Coronary artery (tissue), 2 donors: Measurements from ENCODE around the gene RNF167.
A peak's percentile ranks its signal among the peaks of the same experiment; 100 is the strongest.
"Not testable (repeated sequence)": the region's sequence is repeated elsewhere in the genome, so short reads cannot be mapped to it uniquely, and the experiment has no call there.

Experiments
- DNase-seq: peaks from one replicate; pipeline ENCODE4 v3.0.0-alpha.2; 2017; ENCODE audit warnings: low spot score
- H3K27ac ChIP-seq, 2 donors: fragments of 200-600 bp; sonication (generic); one replicate each; pipeline ENCODE4 v1.5.1; 2016 to 2019
- H3K4me3 ChIP-seq: fragments of 200-600 bp; sonication (generic); 2 replicates; pipeline ENCODE4 v1.5.1; 2016; ENCODE audit warnings: mild to moderate bottlenecking, moderate library complexity
- TF ChIP-seq, protein P1 (sequence below): fragments of 200-600 bp; sonication (generic); IDR thresholded peaks from one replicate; pipeline ENCODE4 v1.5.1; 2019; ENCODE audit warnings: antibody characterized with exemption

The RNF167 gene

DNA sequence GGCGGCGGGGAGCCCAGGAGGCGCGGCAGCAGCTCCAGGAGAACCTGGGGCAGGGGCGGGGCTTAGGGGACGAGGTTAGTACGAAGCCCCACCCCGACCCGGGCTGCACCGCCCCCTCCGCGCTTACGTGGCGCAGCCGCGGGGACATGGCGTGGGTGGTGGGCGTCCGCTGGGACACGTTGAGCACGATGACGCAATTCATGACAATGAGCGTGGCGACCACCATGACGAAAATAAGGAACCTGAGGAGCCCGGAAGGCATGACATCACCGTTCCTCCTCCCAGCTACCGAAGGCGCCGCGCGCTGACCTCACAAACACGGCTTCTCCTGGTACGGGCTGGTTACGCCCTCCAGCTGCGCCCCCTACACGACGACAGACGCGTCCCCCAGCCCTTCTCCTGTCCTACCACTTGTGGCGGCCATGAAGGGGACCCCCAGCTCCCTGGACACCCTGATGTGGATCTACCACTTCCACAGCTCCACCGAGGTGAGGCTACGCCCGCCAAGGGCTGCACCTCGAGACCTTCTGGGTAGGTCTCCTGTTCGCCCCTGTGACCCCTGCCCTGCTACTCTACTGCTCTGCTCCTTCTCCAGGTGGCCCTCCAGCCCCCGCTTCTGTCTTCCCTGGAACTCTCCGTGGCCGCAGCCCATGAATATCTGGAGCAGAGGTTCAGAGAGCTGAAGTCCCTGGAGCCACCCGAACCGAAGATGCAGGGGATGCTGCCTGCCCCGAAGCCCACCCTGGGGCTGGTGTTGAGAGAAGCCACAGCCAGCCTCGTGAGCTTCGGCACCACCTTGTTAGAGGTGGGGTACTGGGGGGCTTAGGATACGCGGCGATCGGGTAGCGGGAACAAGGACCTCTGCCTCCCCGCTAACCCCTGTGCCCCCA, 40.5 kb upstream of the RNF167 start, which contains the start of gene C17orf107:
Gene C17orf107 (plus strand): TSS at position 196 of the 890 bp plus-strand sequence. CDS start 227 bp downstream, at position 423.
- DNase-seq, result peak; percentile 87
- Histone ChIP-seq H3K27ac (peak within 1 kb of the TSS in 1 of 2 donors; percentile 40), H3K4me3 (peak within 1 kb of the TSS; percentile 69)
- TF ChIP-seq, protein P1, sequence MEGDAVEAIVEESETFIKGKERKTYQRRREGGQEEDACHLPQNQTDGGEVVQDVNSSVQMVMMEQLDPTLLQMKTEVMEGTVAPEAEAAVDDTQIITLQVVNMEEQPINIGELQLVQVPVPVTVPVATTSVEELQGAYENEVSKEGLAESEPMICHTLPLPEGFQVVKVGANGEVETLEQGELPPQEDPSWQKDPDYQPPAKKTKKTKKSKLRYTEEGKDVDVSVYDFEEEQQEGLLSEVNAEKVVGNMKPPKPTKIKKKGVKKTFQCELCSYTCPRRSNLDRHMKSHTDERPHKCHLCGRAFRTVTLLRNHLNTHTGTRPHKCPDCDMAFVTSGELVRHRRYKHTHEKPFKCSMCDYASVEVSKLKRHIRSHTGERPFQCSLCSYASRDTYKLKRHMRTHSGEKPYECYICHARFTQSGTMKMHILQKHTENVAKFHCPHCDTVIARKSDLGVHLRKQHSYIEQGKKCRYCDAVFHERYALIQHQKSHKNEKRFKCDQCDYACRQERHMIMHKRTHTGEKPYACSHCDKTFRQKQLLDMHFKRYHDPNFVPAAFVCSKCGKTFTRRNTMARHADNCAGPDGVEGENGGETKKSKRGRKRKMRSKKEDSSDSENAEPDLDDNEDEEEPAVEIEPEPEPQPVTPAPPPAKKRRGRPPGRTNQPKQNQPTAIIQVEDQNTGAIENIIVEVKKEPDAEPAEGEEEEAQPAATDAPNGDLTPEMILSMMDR, result no peak

DNA sequence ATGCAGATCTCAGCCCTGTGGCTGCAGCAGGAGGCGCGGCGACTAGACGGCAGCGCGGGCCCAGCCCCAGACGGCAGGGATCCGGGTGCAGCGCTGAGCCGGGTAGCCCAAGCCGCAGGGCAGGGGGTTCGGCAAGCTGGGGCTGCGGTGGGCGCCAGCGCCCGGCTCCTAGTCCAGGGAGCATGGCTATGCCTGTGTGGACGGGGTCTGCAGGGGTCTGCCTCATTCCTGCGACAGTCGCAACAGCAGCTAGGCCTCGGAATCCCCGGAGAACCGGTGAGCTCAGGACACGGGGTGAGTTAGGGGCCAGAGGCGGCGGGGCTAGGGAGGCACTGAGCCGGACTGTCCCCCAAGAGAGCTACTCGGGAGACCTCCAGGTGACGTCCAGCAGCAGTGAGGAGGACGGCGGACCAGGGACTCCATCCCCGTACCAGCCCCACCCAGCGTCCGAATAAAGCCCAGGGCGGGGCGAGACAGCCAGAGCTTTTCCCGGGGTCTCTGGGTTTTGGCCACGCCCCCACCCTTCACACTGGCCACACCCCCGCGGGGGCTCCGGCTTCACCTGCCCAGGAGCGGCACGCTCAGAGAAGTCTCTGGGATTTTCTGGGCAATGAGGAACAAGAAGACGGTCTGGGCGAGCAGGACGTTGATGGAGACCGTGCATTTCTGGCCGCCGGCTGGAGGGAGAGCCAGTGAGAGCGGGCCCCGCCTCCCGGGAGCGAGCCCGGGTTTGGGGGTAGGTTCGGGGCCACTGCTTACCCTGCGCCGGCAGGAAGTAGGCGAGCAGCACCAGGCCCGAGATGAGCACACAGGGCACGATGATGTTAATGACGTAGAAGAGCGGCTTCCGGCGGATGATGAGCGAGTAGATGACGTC, 39.6 kb upstream of the RNF167 start:
- TF ChIP-seq, protein P1, result no peak
- H3K4me3 ChIP-seq, result peak overlapping the region; percentile 69
- DNase-seq, result peak; percentile 77
- no peak overlapping the region for H3K27ac ChIP-seq

DNA sequence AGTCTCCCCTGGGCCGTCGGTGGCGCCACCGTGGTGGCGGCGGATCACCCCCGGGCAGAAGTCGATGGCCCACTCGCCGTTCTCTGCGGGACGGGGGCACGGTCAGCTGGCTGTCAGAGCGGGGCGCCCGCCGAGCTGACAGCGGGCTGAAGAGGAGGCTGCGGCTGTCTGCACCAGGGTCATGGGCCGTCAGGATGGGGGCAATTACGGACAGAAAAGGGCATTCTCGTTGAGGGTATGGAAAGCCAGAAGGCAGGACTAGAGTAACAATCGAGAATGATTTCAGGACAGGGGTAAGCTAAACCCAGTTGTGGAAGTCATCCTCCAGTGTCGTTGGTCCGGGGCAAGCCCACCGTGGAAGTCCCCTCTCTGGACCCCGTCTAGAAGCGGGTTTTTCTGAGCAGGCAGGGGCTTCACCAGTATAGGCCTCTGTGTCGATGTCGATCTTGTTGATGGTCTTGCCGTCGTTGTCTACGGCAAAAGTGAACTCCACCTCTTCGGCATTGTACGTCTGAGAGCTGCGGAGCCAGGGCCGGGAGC, 38.9 kb upstream of the RNF167 start:
- TF ChIP-seq, protein P1, result no peak
- Histone ChIP-seq H3K27ac (no peak overlapping the region), H3K4me3 (peak overlapping the region; percentile 69)
- DNase-seq, result peak; percentile 69

DNA sequence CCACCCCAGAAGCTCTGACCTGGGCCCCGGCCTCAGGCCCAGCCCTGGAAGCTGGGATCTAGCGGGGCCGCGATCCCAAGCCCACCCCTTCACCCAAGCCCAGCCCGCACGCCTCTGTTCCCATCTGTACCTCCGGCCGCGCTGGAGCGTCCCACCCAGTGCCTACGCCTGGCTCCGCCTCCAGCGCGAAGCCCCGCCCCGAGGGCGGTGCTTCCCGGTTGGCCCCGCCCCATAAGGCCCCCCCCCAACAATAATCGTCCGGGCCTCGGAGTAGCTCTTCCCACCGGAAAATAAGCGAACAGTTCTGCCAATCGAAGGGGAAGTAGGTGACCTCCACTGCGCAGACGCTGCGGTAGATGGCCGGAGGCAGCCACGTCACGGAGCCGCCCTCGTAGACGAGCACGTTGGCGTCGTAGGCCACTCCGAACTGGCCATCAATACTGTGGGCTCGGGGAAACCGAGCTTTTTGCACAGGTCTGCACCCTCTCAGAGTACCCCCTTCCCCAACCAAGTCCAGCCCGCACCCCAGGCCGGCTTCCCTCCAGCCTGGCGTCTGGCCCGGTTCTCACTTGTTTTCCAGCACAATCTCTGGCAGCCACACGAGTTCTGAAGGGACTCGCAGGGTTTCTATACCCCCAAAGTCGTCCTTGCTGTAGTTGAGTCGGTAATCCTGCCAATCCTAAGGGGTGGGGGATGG, 38.3 kb upstream of the RNF167 start:
- H3K4me3 ChIP-seq, result no peak overlapping the region
- no peak for DNase-seq
- TF ChIP-seq, protein P1, result no peak
- peak overlapping the region in 1 of 2 donors; percentile 42 for H3K27ac ChIP-seq

DNA sequence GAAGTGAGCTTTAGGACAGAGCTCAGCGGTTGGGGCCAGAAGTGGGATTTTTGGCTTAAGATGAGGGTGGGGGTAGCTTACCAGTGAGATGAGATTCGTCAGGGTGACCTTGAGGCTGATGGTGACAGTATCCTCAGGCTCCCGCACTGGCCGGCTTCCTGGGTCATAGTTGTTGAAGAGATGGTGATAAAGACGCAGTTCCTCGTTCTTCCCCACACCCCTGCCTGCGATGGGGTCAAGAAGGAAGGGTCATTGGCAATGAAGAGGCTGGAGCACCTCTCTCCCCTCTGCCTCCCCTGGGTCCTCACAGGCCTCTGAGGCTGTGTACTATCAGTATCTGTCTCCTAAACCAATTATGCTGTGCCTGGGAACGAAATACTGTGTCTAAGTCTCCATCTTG, 37.5 kb upstream of the RNF167 start:
- DNase-seq, result no peak
- H3K4me3 ChIP-seq, result no peak overlapping the region
- no peak overlapping the region for H3K27ac ChIP-seq
- TF ChIP-seq, protein P1, result no peak

DNA sequence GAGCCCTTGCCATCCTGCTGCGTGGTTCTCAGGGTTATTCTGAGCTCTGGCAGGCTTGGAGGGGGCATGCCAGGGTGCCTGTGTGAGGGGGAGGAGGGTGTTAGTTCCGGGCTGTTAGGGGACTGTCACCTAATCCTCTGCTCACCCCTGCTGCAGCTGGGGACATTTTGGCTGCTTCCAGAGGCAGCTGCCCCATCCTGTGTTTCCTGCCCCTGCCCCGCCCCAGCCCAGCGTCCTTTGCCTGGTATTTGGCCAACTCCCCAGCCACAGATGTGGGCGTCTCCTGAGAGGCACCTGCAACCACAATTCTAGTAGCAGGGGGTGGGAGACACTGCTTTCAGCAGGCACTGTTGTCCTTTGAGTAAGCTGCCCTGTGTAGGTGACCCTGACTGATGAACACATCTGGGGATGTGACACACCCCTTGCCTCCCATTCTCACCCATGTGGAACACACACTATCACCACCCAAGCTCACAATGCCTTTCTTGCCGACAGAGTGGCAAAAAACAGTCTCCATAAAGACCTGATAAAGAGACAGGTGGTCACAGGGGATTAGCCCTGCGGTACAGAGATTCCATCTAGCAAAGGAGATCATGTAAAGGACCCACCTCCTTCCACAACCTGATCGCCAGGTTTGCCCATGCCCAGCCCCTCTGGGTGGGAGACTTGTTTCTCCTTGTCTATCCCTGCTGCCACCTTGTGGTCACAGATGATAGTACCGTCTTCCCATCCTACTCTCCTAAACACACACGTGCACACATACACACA, 36.8 kb upstream of the RNF167 start, which contains the start of gene CHRNE:
Gene CHRNE (minus strand): TSS at position 48 of the 768 bp plus-strand sequence. CDS start 35 bp downstream, at position 13.
- no peak within 1 kb of the TSS for H3K4me3 ChIP-seq
- TF ChIP-seq, protein P1, result peak; percentile 83
- DNase-seq, result no peak
- peak within 1 kb of the TSS in 1 of 2 donors; percentile 42 for H3K27ac ChIP-seq

DNA sequence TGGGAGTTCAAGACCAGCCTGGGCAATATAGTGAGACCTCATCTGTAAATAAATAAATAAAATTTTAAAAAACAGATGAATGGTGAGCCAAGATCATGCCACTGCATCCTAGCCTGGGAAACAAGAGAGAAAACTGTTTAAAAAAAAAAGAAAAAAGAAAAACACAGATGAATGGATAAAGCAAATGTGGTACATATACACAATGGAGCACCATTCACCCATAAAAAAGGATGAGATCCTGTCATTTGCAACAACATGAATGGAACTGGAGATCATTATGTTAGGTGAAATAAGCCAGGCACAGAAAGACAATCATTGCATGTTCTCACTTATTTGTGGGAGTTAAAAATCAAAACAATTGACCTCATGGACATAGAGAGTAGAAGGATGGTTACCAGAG, 33.4 kb upstream of the RNF167 start:
- H3K27ac ChIP-seq, DNase-seq, H3K4me3 ChIP-seq: not testable (repeated sequence)
